ENCODE data around the gene NECAB3.

Gene NECAB3

GRCh38 chr20:33612001-33612400 lies 62.2 kb downstream of the NECAB3 start:
- TF ChIP-seq TEAD4 (IDR thresholded peaks at IDR 0.05) (no peak), NFIC (IDR thresholded peaks at IDR 0.05) (no peak), EGR1 (IDR thresholded peaks at IDR 0.05) (no peak), CEBPB (IDR thresholded peaks at IDR 0.05) (no peak), TCF12 (IDR thresholded peaks at IDR 0.05; ENCODE audit: low read depth) (no peak), ZBTB7A (IDR thresholded peaks at IDR 0.05; ENCODE audit: low read depth) (no peak), YY1 (IDR thresholded peaks at IDR 0.05; ENCODE audit: low read depth) (no peak), TAF1 (IDR thresholded peaks at IDR 0.05; ENCODE audit: low read depth) (no peak), FOXM1 (IDR thresholded peaks at IDR 0.05; ENCODE audit: borderline replicate concordance, low read depth) (no peak), CREB1 (IDR thresholded peaks at IDR 0.05; ENCODE audit: low read depth) (no peak), EP300 (IDR thresholded peaks at IDR 0.05; ENCODE audit: borderline replicate concordance) (no peak), RAD21 (IDR thresholded peaks at IDR 0.05; ENCODE audit: low read depth) (no peak)
- TF ChIP-seq, protein P1, sequence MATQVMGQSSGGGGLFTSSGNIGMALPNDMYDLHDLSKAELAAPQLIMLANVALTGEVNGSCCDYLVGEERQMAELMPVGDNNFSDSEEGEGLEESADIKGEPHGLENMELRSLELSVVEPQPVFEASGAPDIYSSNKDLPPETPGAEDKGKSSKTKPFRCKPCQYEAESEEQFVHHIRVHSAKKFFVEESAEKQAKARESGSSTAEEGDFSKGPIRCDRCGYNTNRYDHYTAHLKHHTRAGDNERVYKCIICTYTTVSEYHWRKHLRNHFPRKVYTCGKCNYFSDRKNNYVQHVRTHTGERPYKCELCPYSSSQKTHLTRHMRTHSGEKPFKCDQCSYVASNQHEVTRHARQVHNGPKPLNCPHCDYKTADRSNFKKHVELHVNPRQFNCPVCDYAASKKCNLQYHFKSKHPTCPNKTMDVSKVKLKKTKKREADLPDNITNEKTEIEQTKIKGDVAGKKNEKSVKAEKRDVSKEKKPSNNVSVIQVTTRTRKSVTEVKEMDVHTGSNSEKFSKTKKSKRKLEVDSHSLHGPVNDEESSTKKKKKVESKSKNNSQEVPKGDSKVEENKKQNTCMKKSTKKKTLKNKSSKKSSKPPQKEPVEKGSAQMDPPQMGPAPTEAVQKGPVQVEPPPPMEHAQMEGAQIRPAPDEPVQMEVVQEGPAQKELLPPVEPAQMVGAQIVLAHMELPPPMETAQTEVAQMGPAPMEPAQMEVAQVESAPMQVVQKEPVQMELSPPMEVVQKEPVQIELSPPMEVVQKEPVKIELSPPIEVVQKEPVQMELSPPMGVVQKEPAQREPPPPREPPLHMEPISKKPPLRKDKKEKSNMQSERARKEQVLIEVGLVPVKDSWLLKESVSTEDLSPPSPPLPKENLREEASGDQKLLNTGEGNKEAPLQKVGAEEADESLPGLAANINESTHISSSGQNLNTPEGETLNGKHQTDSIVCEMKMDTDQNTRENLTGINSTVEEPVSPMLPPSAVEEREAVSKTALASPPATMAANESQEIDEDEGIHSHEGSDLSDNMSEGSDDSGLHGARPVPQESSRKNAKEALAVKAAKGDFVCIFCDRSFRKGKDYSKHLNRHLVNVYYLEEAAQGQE (IDR thresholded peaks at IDR 0.05; ENCODE audit: low read depth), result no peak
- TF ChIP-seq, protein P2, sequence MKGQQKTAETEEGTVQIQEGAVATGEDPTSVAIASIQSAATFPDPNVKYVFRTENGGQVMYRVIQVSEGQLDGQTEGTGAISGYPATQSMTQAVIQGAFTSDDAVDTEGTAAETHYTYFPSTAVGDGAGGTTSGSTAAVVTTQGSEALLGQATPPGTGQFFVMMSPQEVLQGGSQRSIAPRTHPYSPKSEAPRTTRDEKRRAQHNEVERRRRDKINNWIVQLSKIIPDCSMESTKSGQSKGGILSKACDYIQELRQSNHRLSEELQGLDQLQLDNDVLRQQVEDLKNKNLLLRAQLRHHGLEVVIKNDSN (IDR thresholded peaks at IDR 0.05), result no peak
- TF ChIP-seq, protein P3, sequence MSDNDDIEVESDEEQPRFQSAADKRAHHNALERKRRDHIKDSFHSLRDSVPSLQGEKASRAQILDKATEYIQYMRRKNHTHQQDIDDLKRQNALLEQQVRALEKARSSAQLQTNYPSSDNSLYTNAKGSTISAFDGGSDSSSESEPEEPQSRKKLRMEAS (IDR thresholded peaks at IDR 0.05), result no peak

- no peak for TF ChIP-seq EP300 (IDR thresholded peaks at IDR 0.05; ENCODE audit: borderline replicate concordance)
Measured at GRCh38 chr20:33611106-33611505, 63.1 kb downstream of the NECAB3 start.

GRCh38 chr20:33609504-33609903 lies 64.7 kb downstream of the NECAB3 start:
- TF ChIP-seq, protein P1 (IDR thresholded peaks at IDR 0.05; ENCODE audit: low read depth), result no peak
- TF ChIP-seq TAF1 (IDR thresholded peaks at IDR 0.05; ENCODE audit: low read depth) (no peak), TEAD4 (IDR thresholded peaks at IDR 0.05) (no peak), EP300 (IDR thresholded peaks at IDR 0.05; ENCODE audit: borderline replicate concordance) (no peak)
- TF ChIP-seq, protein P2 (IDR thresholded peaks at IDR 0.05), result no peak

All from Ishikawa (cell line).